ENCODE results near the gene TENM4.

DNA sequence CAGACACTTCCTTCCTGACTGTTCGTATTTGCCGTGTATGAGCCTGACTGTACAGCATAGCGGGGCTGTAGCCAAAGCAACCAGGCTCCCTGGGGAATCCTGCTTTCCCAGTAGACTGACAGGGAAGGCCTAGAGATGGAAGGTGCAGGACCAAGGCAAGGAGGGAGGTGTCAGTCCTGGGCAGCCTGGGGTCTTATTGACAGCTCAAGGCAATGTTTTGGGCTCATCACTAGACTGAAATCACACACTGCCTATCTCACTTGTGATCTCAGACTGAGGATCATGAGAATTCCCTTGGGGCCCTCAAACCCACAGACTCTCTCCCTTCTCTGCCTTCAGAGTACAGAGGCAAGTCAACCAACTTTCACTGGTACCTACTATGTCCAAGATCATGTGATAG is 519.3 kb downstream of the TENM4 start:
- no peak for TF ChIP-seq EP300 (IDR thresholded peaks at IDR 0.05)
- TF ChIP-seq, protein P1, sequence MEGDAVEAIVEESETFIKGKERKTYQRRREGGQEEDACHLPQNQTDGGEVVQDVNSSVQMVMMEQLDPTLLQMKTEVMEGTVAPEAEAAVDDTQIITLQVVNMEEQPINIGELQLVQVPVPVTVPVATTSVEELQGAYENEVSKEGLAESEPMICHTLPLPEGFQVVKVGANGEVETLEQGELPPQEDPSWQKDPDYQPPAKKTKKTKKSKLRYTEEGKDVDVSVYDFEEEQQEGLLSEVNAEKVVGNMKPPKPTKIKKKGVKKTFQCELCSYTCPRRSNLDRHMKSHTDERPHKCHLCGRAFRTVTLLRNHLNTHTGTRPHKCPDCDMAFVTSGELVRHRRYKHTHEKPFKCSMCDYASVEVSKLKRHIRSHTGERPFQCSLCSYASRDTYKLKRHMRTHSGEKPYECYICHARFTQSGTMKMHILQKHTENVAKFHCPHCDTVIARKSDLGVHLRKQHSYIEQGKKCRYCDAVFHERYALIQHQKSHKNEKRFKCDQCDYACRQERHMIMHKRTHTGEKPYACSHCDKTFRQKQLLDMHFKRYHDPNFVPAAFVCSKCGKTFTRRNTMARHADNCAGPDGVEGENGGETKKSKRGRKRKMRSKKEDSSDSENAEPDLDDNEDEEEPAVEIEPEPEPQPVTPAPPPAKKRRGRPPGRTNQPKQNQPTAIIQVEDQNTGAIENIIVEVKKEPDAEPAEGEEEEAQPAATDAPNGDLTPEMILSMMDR (IDR thresholded peaks at IDR 0.05) = no peak
